ENCODE measurements around the gene MGP.

Gene MGP

DNA sequence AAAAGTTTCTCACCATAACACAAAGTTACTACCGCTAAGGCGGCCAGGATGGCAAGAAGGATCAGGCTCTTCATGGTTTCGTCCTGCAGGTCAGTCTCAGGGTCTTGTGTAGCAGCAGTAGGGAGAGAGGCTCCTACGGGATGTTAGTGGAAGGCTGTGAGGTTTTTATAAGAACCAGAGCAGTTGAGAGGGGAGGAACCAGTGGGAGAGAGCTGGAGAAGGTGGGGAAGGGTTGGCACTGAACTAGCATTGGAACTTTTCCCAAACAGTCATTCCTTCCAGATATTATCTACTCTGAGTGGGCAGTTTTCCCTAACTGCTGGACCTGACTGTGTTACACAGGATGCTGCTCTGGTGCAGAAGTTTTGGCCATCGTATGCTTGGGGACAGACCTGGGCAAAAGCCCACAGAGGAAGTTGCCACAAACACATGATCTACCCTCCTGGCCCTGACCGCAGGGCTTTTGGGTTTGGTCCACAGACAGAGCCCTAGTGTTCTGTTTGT is at the start of gene MGP:
TSS of gene MGP (minus strand) at position 137 of the 504 bp plus-strand sequence. CDS start at position 74, 63 bp downstream.
- DNase-seq (ENCODE audit: low read depth), result no peak

DNA sequence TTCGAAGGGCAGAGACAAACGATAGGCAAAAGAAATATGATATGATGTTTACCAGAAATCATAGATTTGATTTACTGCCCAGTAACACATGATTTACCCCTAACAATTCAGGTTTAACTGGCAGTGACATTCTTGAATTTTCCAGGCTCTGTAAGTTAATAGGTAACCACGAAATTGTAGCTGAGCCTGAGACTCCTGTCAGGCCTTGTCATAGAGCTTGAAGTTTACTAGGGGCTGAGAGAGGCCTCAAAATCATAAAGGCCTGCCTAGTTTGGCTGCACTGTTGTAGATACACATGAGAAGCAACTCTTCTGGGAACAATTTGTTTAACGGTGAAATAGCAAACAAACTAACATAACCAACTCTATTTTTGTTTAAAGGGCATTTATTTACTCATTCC is 49.4 kb upstream of the MGP start:
- DNase-seq (ENCODE audit: low read depth), result no peak

DNA sequence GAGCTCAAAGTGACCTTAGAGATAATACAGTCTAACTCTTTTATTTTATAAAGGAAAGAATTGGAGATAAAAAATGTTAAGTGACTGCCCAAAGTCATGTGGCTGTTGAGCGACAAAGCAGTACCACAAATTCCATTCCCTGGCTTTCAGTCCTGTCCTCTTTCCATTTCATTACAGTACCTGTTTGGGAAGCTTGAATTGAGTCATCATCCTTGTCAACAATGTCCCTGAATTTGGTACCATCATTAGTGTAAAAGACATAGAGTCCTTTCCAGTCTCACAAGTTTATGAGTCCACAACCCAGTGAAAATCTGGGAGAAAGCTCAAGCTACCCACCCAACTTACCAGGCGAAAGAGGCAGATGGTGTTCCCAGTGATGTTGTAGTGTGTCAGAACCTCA is 48.9 kb upstream of the MGP start:
- no peak for DNase-seq (ENCODE audit: low read depth)

DNA sequence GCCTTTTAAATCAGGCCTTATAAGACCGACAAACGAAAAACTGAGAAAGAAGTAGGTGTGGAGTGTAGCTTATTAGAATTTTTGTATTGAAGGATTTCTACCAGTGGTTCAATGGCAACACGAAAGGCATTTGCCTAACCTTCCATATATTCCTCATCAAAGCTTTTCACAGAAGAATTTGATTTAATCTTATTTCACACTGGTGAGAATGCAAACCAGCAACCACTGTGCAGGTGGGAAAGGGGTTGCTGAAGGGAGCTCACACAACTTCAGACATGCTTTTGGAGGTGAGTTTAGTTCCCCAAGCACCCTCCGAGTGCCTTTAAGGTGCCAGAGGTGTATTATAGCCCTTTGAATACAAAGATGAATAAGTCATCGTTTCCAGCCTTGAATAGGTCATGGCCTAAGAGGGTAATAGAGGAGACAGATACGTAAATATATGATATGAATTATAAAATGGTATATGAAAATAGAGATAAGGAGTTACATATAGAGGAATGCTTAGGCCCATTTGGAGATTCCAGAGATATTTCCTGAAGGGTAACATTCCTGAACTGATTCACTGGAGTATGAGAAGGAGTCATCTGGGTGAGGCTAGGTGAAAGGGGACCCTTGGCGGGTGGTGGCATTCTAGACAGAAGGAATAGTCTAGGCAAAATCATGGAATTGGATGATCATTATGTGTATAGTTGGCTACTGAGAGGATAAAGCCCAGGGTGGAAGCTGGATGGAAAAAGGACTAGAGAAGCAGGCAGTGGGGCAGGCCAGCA is 46.3 kb upstream of the MGP start:
- DNase-seq (ENCODE audit: low read depth), result no peak

DNA sequence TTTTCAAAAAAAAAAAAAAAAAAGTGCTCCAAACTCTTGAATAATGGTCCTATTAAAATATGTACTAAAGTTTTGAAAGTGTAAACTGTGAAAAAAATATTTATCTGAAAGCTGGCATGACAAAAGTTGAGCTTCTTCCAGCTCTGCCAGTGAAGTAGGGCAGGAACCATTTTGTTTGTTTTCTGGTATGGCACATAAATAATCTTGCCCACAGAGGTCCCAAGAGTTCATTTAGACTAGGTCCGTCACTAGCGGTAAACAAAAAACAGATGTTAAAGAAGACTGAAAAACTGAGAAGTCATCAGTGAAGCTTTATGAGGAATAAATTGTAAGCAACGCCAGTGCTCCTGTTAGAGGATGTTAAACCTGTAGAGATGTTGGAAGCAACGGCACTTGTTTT is 45.7 kb upstream of the MGP start:
- DNase-seq (ENCODE audit: low read depth), result no peak

DNA sequence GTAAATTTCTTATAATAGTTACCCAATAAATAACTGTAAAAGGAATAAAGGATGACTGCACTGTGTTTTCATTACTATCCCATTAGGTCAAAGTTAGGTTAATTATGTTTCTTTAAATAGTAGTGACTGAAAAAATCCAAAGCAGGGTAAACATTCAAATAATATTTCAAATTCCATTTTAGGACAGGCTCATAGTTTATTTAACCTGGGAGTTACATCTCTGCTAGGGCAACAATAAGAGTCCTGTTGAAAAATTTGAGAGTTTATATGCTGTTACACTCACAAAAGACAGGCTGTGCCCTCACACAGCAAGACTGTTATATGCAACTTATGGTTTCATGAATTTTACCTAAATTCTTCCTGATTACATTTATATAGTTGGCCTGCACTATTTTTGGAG is 44.6 kb upstream of the MGP start:
- no peak for DNase-seq (ENCODE audit: low read depth)

DNA sequence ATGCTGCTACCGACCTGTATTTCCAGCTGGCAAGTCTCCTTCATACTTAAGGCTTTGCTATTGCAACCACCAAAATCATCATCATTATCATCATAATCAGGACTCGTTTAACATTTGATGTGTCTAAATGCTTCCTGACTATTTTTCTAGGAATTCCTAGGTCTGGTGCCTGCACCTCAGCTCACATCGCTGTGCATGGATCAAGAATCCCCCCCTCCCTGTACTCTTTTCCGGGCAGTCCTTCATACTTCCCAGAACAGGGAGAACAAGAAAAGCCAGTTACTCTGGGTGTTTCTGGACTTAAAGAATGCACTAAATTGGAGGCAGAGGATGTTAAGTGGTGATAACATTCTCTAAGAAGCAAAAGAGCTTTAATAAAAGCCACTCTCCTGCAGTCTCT is 43.3 kb upstream of the MGP start:
- no peak for DNase-seq (ENCODE audit: low read depth)

DNA sequence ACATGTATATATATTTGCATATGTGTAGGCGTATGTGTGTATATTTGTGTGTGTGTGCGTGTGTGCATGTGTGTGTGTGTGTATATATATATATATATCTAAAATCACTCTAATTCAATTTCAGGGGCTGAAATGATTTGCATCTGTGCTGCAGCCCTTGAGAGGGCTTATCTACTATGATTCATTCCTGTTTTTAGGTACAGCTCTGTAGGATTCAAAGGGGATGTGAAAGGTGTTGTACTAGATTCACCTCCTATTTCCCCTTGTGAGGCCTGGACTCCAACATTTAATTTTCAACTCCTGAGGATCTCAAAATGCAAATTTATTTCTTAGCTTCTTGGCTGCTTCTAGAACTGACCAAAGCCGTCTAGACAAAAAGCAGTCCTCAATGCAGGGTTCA is 41.6 kb upstream of the MGP start:
- no peak for DNase-seq (ENCODE audit: low read depth)

DNA sequence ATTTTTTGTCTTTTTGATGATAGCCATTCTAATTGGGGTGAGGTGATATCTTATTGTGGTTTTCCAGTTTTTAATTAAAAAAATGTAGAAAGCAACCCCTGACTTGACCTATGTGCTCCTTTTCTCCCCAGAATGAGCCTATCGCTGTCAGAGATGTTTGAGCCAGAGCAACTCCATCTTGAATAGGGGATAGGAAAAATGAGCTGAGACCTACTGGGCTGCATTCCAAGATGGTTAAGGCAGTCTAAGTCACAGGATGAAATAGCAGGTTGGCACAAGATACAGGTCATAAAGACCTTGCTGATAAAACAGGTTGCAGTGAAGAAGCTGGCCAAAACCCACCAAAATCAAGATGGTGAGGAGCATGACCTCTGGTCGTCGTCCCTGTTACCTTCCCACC is 38.9 kb upstream of the MGP start:
- no peak for DNase-seq (ENCODE audit: low read depth)

DNA sequence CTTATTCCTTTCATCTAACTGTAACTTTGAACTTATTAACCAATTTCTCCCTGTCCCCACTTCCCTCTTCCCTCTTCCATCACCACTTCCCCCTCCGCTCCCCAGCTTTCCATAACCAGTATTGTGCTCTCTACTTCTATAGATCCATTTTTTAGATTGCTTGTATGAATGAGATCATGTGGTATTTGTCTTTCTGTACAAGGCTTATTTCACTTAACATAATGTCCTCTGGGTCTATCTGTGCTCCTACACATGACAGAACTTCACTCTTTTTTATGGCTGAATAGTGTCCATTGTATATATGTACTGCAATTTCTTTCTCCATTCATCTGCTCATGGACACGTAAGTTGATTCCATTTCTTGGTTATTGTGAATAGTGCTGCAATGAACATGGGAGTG is 38.3 kb upstream of the MGP start:
- DNase-seq (ENCODE audit: low read depth), result no peak

DNA sequence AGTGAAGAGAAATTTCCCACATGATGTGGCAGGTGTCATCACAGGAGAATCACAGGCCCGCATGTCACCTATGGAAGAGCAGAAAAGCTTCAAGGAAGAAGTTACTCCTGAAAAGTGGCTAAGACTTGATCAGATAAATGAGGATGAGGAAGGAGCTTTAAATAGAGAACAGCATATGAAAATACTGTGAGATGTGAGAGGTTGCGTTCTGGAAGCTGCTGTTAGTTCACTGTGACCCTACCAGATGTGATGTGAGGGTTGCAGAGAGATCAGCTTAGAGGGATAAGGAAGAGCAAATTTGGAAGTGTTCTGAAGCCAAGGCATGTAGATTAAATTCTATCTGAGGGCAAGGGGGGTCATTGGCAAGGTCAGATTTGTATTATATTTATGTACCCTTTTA is 35.6 kb upstream of the MGP start:
- DNase-seq (ENCODE audit: low read depth), result no peak

DNA sequence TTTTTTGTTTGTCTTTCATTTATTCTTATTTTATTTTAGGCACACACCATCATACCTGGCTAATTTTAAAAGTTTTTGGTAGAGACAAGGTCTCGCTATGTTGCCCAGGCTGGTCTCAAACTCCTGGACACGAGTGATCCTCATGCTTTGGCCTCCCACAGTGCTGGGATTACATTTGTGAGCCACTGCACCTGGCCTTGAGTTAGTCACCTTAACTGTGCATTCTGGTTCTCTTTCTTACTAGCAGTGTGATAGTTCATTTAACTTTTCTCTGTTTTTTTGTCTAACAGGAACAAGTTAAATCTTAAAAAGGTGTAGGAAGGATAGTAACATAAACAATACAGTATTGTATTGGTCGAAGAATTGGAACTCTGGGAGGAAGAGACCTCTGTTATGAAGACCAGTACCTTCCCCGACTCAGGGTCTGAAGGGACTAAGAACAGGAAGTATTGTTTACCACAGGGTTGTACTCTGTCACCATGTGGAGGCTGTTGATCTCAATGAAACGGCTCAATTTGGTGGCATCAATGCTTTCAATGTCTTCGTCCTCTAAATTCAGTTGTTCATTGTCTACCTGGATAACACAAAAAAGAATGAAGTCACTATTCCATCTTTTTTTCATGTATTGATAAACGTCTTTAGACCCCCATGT is 34.9 kb upstream of the MGP start:
- no peak for DNase-seq (ENCODE audit: low read depth)

DNA sequence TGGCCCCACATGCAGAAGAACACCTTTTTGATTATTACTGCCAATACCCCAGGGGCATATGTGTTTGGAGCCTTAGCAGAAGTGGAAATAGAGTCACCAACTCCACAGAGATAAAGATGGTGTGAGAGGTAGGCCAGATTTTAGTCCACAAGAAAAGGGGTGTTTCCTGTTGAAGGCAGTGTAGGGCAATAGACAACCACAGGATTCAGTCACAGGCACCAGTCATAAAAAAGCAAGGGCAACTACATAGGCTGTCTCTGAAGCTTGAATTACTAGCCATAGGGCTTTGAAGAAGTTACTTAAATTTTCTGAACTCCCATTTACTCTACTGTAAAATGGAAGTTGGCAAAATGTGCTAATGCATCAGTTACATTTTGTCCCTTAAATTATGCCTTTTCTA is 33.8 kb upstream of the MGP start:
- no peak for DNase-seq (ENCODE audit: low read depth)

DNA sequence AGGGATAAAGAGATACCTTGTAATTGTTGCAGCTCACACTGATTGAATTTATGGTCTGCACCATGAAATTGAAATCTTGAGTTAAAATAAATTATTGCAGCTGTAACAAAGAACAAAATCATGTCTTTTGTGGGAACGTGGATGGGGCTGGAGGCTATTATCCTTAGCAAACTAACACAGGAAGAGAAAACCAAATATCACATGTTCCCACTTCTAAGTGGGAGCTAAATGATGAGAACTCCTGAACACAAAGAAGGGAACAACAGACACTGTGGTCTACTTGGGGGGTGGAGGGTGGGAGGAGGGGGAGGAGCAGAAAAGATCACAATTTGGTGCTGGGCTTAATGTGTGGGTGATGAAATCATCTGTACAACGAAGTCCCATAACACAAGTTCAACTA is 30.1 kb upstream of the MGP start:
- DNase-seq (ENCODE audit: low read depth), result no peak

DNA sequence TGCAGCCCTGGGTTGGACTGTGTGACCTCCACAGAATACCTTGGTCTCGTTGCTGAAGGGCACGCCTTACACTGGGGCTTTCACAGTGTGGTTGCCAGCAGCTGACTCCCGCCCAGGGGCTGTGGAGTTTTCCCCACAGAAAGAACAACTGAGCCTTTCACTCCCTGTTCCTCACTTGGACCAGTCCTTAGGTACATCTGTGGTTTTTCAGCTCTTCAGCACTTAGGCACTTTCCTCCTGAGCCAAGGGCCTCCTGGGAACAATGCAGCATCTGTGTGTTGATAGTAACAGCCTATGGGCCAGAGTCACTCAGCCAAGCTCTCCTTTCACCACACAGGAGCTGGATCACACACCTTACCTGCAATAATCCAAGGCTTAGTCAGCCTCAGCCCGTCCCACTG is 27.7 kb upstream of the MGP start:
- DNase-seq (ENCODE audit: low read depth), result no peak

DNA sequence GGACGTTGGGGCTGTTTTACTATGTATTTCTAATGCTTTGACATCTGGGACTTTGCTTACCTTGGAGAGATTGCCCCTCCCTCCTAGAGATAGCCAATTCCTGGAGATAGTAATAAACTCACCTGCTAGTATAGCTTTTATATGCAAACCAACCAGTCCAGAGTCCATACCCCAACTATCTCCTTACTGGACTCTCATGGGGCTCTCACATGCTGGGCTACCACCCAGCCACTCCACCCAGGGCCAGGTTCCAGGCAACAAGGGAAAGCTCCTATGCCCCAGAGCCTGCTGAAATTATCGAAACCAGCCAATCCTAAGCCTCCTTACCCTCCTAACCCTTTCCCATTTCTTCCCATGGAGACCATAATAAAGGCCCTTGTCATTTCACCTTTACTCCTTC is 25.5 kb upstream of the MGP start:
- DNase-seq (ENCODE audit: low read depth), result no peak

DNA sequence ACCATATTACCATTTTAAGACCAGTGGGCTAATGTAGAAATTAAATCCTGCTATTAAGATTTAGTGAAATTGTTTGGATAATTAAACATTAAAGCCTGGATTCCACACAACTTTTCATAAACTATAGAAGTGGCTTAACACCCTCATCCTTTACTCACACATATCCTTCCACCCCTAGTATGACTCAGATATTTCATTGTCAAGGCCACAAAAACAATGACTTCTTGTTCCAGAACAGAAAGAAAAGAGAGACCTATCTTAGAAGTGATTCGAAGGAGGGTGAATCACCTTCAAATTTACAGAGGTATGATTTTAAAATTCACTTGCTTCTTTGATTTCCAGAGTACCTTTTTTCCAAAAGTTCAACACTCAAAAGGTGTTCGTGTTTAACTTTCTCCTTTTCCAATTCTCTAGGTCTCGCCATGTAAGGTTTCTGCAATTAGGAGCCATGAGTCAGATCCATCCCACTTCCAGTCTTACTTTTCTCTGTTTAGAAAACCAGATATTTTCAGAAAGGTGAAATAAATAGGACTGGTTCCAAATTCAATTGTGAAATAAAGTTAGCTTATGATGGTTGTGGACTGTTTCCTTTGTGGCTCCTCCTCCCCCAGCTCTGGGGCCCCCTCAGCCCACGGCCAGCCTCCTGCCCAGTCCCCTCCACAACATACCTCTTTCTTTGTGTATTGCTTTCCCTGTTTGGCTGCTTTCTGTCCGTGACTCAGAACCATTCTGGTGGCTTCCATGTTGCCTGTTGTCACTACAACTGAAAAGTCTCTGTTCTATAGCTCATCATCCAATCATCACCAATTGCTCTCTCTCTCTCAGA is 24.6 kb upstream of the MGP start:
- DNase-seq (ENCODE audit: low read depth), result peak; percentile 9

DNA sequence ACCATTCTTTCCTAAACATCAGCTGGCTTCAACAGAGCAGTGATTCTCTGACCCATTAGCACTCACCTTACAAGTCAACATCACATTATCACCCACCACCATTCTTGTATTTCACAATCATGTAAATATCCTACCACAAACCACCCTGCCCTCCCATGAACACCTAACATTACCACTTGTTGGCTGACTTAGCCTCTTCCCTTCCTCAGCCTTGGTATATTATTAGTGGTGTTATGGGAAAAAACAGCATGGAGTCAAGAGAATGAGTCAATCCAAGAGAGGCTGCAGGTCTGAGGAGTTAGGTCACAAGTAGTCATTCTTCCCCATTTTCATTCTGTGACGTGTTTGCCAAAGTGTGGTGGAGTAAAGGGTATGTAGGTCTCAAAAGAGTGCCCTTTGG is 22.3 kb upstream of the MGP start:
- no peak for DNase-seq (ENCODE audit: low read depth)

DNA sequence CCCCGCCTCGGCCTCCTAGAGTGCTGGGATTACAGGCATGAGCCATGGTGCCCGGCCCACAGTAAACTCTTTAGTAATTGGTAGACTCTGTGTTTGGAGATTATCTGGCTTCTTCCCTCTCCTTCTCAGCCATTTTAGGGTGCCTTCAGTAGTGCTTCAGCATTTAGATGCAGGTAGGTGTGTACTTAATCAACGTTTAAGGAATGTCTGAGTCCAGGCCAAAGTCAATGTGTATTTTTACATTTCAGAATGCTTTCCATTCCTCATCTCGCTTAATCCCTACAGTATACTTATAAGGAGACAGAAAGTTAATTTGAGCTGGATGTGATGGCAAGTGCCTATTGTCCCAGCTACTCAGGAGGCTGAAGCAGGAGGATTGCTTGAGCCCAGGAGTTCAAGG is 20.5 kb upstream of the MGP start:
- no peak for DNase-seq (ENCODE audit: low read depth)

DNA sequence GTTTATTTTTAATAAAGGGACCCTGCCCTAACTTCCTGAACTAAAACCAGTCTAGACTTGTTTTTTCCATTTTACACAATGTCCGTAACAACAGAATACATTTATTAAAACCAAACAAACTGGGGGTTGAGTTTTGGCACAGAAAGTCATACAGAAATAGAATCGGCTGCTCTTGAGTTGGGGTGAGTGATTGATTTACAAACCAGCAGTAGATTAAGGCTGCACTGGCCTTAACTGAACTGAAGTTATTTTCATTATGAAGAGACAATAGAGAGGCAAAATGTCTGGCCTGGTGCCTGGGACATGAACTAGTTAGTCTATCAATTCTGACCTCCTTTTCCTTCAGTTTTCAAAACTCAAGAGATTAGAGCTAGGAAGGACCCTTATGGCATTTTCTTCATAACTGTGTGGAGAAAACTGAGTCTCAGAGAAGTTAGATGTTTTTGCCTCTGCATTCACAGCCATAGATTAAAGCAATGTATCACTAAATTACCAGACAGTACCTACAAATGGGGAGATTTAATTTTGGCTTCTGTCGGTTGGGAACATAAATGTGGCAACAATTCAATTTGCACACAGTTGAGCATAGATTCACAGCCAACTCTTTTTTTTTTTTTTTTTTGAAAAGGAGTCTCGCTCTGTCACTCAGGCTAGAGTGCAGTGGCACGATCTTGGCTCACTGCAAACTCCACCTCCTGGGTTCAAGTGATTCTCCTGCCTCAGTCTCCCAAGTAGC is 19.8 kb upstream of the MGP start:
- no peak for DNase-seq (ENCODE audit: low read depth)

DNA sequence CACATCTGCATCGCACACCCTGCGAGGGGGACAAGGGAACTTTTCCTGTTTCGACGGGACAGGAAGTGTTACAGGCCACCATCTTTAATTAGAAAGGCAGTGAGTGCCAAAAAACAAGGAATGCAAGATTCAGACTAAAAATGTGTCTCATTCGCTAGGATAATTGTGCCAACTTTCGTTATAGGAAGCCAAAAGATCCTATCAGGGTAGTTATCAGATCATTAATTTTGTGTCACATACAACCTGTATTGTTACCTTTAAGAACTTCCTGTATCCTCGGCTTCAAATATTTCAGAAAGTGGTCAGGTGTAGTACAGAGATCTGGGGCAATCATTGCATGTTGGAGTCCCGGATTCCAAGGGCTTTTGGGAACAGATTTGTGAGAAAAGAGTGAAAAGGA is 19.2 kb upstream of the MGP start:
- no peak for DNase-seq (ENCODE audit: low read depth)

DNA sequence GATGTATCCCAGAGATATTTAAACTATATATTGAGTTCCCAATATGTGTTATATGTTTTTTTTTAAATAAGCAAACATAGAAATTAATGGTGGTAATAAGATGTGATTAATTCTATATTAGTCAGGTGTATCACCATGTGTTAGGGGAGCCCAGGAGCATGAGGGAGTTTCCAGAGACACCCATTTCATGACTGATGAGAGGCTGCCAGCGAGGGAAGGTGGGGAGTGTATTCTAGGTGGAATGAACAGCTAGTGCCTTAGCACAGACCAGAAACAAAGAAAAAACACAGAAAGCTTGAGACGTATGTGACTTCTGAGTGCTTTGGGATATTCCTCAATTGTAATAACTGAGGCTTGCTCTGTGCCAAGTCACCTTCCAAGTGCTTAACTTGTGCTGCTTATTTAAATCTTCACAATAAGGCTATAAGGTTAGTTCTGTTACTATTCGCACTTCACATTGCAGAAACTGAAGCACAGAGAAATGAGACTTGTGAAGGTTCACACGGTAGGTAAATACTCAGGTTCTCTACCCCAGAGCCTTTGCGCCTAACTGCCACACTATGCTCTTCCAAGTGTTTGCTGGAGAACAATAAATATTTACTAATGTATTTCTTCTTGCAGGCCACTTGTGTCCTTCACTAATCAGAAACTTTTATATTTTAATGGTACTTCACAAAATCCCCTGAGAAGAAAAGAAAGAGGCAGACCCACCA is 17.9 kb upstream of the MGP start:
- no peak for DNase-seq (ENCODE audit: low read depth)

All from activated T-cell treated with anti-CD3 and anti-CD28 coated beads for 24 hours (primary cell).